ENCODE data around the gene MYB. TPM values are rescaled to one million over a fixed set of nuclear protein-coding genes. Genes with fewer than 3 reads are reported as not detected.

Gene MYB
- total RNA-seq, 1 experiment from 2014 or later = not detected

Other genes starting within 250 kb of the MYB start
- 0.10 TPM in 1 of 2 replicates, not detected in the other for gene ALDH8A1, start 231.2 kb upstream of the MYB start, total RNA-seq (2014; rRNA removed; shearing (Covaris generic); ENCODE audit: low replicate concordance)
- 78.6 and 86.9 TPM in 2 replicates for gene HBS1L, start 126.5 kb upstream of the MYB start, total RNA-seq (2014; rRNA removed; shearing (Covaris generic); ENCODE audit: low replicate concordance)

Data from MG63 (cell line).